Activated T-helper 17 cell treated with anti-CD3 and anti-CD28 coated beads, Interleukin-2, amount 50 U/mL, for 72 hours (primary cell): ENCODE results near the gene SDSL. TPM values are rescaled to one million over a fixed set of nuclear protein-coding genes. Genes with fewer than 3 reads are reported as not detected.

ENCODE experiments used
- ATAC-seq: fragments of 150-1000 bp; cut with Tn5 transposase; replicated peaks from 2 replicates; pipeline ENCODE4 v1.10.0; 2021; ENCODE audit warnings: mild to moderate bottlenecking, moderate library complexity
- H3K27ac Mint-ChIP-seq: one replicate; pipeline ENCODE4 v1.8.0; 2022; ENCODE audit warnings: mixed read lengths
- H3K27me3 Mint-ChIP-seq: one replicate; pipeline ENCODE4 v1.8.0; 2022; ENCODE audit warnings: mixed read lengths
- H3K36me3 Mint-ChIP-seq: one replicate; pipeline ENCODE4 v1.8.0; 2022; ENCODE audit warnings: low read depth, mild to moderate bottlenecking, mixed read lengths
- H3K4me1 Mint-ChIP-seq: one replicate; pipeline ENCODE4 v1.8.0; 2022; ENCODE audit warnings: mixed read lengths
- H3K4me3 Mint-ChIP-seq: one replicate; pipeline ENCODE4 v1.8.0; 2022; ENCODE audit warnings: mild to moderate bottlenecking, mixed read lengths
- H3K9me3 Mint-ChIP-seq: one replicate; pipeline ENCODE4 v1.8.0; 2022; ENCODE audit warnings: mixed read lengths
- total RNA-seq, 2 donors: library from RNA; stranded (reverse); gene quantifications; one replicate each; pipeline ENCODE4 v1.2.3, GENCODE V29; 2022

Gene SDSL
- total RNA-seq, 2 donors from 2014 or later = 0.24 to 0.69 TPM

DNA sequence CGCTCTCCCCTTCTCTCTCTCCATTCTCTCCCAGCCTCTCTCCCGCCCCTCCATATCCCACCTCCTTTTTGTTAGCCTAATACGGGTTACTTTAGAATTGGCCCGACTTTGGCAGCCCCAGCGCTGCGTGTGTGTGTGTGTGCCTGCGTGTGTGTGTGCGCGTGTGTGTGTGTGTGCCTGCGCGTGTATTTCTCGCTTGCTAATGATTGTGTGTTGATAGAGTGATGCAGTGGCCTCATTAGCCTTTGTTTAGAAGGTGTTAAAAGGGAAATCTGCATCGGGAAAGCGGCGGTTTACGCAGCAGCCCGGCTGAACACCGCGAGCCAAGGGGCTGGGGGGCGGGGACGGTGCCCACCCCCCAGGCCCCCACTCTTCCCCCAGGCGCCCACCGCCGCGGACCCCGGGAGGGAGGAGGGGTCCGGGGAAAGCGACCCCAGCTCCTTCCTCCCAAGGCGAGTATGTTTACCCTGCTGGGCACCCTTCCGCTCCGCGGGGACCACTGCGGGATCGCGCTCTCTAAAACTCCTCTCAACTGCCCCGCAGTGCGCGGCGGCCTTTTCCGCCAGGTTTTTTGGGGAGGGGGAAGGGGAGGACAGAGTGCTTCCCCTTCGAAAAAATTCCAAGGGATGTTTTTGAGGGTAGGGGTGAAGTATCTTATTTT is 56.3 kb downstream of the SDSL start:
- H3K4me1 Mint-ChIP-seq = peaks cover 6% of the 10 kb centered on the region
- H3K4me3 Mint-ChIP-seq = no peak overlapping the region
- H3K9me3 Mint-ChIP-seq = peaks cover 5% of the 10 kb centered on the region
- no peak for ATAC-seq
- no peak overlapping the region for H3K27ac Mint-ChIP-seq
- peaks cover 77% of the 10 kb centered on the region for H3K27me3 Mint-ChIP-seq
- H3K36me3 Mint-ChIP-seq = peaks cover 14% of the 10 kb centered on the region

DNA sequence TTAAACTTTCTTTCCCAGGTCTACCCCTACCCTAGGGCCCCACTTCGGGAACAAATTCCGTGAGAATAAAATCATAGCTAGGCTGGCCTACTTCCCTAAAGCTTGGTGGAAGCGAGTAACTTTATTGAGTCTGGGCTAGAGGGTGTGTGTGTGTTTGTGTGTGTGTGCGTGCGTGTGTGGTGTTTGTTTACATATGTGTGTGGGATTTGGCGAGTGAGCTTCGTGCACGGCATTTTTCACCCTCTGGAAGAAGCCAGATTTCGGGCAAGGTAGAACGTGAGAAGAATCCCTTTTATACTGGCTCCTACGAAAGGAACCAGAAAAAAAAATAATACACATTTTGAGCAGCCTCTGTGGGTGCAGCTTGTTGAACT is 57.0 kb downstream of the SDSL start:
- peaks cover 14% of the 10 kb centered on the region for H3K36me3 Mint-ChIP-seq
- no peak overlapping the region for H3K27ac Mint-ChIP-seq
- no peak overlapping the region for H3K4me3 Mint-ChIP-seq
- H3K9me3 Mint-ChIP-seq = peaks cover 5% of the 10 kb centered on the region
- no peak for ATAC-seq
- H3K4me1 Mint-ChIP-seq = peaks cover 5% of the 10 kb centered on the region
- H3K27me3 Mint-ChIP-seq = peaks cover 79% of the 10 kb centered on the region

GRCh38 chr12:113479590-113480335 is 57.6 kb downstream of the SDSL start:
- peaks cover 5% of the 10 kb centered on the region for H3K9me3 Mint-ChIP-seq
- no peak overlapping the region for H3K27ac Mint-ChIP-seq
- ATAC-seq = no peak
- peaks cover 14% of the 10 kb centered on the region for H3K36me3 Mint-ChIP-seq
- peaks cover 5% of the 10 kb centered on the region for H3K4me1 Mint-ChIP-seq
- H3K27me3 Mint-ChIP-seq = peaks cover 76% of the 10 kb centered on the region
- H3K4me3 Mint-ChIP-seq = no peak overlapping the region

DNA sequence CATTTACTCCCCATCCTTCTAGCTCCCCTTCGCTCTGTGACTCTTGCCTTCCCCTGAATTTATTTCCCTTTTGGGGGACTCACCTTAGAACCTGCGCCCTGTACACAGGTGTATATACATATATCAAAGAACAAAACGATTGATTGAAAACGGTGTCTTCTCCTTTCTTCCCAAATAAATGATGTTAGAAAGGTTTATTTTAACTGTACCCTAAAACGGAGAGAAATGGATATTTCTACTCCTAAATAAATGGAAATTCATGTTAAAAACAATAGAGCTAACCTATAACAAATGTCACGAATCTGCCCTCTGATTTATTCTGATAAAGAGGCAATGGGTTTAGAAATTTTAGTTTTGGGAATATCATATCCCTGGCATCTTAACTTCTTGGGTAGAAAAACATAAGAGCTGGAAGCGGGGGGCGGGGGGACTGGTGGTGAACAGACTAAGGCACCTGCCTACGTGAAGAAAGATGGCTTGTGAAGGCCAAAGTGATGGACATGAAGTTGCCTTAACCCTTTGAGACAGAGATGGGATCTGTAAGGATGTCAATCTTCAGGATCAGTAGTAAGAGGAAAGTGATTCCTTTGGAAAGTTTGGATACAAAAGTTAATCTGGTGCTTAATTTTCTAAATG is 58.3 kb downstream of the SDSL start:
- Mint-ChIP-seq H3K27ac (no peak overlapping the region), H3K27me3 (peaks cover 72% of the 10 kb centered on the region), H3K36me3 (peaks cover 14% of the 10 kb centered on the region), H3K4me3 (no peak overlapping the region), H3K9me3 (peaks cover 5% of the 10 kb centered on the region), H3K4me1 (peaks cover 5% of the 10 kb centered on the region)
- no peak for ATAC-seq

DNA sequence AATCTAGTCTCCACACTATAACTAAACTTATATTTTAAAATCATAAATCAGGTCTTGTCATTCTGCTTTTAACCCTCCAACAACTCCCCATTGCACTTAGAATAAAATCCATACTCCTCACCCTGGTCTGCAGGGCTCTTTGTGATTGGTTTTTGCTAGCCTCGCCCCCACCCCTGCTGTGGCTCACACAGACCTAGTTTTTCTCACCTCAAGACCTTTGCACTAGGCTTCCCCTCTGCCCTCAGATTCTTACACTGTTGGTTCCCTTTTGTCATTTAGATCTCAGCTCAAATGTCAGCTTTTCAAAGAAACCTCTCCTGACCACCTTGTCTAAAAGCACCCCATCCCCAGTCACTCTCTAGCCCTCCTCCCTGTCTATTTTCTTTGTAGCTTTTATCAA is 60.2 kb downstream of the SDSL start:
- Mint-ChIP-seq H3K4me3 (no peak overlapping the region), H3K9me3 (peaks cover 5% of the 10 kb centered on the region), H3K4me1 (peaks cover 5% of the 10 kb centered on the region), H3K36me3 (peaks cover 14% of the 10 kb centered on the region), H3K27me3 (peaks cover 80% of the 10 kb centered on the region), H3K27ac (no peak overlapping the region)
- no peak for ATAC-seq

GRCh38 chr12:113485330-113485729 is 63.1 kb downstream of the SDSL start:
- H3K27me3 Mint-ChIP-seq = peaks cover 71% of the 10 kb centered on the region
- ATAC-seq = no peak
- H3K27ac Mint-ChIP-seq = no peak overlapping the region
- H3K9me3 Mint-ChIP-seq = peaks cover 3% of the 10 kb centered on the region
- H3K36me3 Mint-ChIP-seq = peaks cover 2% of the 10 kb centered on the region
- no peak overlapping the region for H3K4me3 Mint-ChIP-seq
- no peaks in the 10 kb centered on the region for H3K4me1 Mint-ChIP-seq

DNA sequence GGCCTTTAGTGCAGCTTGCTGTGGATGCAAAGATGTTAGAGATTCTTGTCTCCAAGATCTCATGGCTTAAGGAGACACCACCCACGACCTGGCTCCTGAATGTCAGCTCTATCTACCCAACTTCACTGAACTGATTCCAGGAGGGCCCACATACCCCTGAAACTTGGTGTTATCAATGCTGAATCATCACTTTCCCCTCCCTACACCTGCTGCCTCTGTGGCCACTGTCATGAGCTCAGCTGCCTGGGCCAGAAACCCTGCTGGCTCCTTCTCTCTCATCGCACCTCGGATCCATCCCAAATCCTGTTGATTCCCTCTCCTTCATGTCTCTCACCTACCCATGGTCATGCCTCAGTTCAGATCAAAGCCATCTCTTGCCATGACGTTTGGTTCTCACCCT is 64.5 kb downstream of the SDSL start:
- Mint-ChIP-seq H3K27me3 (peaks cover 65% of the 10 kb centered on the region), H3K4me3 (no peak overlapping the region), H3K9me3 (peaks cover 3% of the 10 kb centered on the region), H3K36me3 (no peaks in the 10 kb centered on the region), H3K4me1 (no peaks in the 10 kb centered on the region), H3K27ac (no peak overlapping the region)
- ATAC-seq = no peak

Other genes starting within 250 kb of the SDSL start
- gene DDX54, start 236.9 kb upstream of the SDSL start, total RNA-seq = 10 to 100 TPM; 47.4 to 86.9 TPM
- 10 to 100 TPM; 14.2 to 23.9 TPM for gene RITA1, start 236.7 kb upstream of the SDSL start, total RNA-seq
- 10 to 100 TPM; 29.4 to 67.7 TPM for gene TPCN1, start 200.9 kb upstream of the SDSL start, total RNA-seq
- 10 to 100 TPM; 23.2 to 28.4 TPM for gene SLC8B1, start 87.3 kb upstream of the SDSL start, total RNA-seq
- gene PLBD2, start 63.8 kb upstream of the SDSL start, total RNA-seq = 10 to 100 TPM; 18.5 to 21.5 TPM
- gene SDS, start 18.5 kb upstream of the SDSL start, total RNA-seq = not detected
- gene LHX5, start 49.5 kb downstream of the SDSL start, total RNA-seq = not detected